Stimulated activated CD8-positive, alpha-beta memory T cell treated with anti-CD3 and anti-CD28 coated beads, Interleukin-7, amount 100 ng/mL, for 24 hours (primary cell): ENCODE data around the gene DEDD.

Source experiments
- DNase-seq: peaks from one replicate; pipeline ENCODE4 v3.0.0-alpha.2; 2020; ENCODE audit warnings: low read depth

DEDD gene

GRCh38 chr1:161091796-161092507 is 40.5 kb downstream of the DEDD start:
- DNase-seq = no peak

DNA sequence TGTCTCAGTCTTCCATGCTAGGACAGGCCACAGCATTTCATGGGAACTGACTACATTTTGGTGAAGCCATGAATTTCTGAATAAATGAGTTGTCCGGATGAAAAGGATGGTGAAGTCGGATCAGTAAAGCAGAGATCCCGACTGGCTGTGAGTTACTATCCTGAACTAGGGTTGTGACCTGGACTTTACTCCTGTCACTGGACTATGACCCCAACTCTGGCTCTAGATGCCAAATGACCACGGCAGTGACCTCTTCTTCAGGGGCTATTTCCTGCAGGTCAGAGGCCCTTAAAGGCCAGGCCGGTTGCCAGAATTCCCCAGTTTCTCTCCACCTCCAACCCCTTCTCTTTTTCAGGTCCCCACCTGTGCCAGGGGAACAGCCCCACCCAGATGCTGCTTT is 41.4 kb downstream of the DEDD start:
- DNase-seq = no peak

DNA sequence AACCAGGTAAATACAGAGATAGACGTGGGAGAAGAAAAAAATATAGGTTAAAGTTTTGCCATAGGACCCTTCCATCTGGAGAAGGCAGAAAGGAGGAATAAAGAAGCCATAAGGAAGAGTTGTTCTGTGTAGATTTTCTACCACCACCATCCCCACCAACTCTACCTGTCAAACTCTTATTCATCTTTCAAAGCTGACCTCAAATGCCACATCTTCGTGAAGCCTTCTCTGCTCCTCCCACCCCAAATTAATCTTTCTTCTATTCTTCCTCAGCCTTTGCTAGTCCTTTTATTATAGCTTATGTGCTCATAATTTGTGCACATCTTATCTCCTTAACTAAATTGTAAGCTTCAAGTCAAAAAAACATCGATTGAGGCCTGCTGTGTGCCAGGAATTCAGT is 41.9 kb downstream of the DEDD start:
- no peak for DNase-seq

GRCh38 chr1:161089938-161090337 is 42.5 kb downstream of the DEDD start:
- no peak for DNase-seq

GRCh38 chr1:161089251-161089924 is 43.1 kb downstream of the DEDD start, which contains the start of gene NECTIN4:
TSS of gene NECTIN4 (minus strand) at chr1:161089558. CDS start at chr1:161089296, 262 bp downstream.
- no peak for DNase-seq

GRCh38 chr1:161088587-161089110 is 43.8 kb downstream of the DEDD start:
- no peak for DNase-seq

- no peak for DNase-seq
Measured at GRCh38 chr1:161086457-161086856, 46.0 kb downstream of the DEDD start.

- DNase-seq = no peak
Measured at GRCh38 chr1:161085165-161085564, 47.3 kb downstream of the DEDD start.

- no peak for DNase-seq
Measured at GRCh38 chr1:161084597-161084988, 47.9 kb downstream of the DEDD start.

GRCh38 chr1:161083748-161084596 is 48.5 kb downstream of the DEDD start:
- no peak for DNase-seq

GRCh38 chr1:161082996-161083747 is 49.3 kb downstream of the DEDD start:
- DNase-seq = no peak

DNA sequence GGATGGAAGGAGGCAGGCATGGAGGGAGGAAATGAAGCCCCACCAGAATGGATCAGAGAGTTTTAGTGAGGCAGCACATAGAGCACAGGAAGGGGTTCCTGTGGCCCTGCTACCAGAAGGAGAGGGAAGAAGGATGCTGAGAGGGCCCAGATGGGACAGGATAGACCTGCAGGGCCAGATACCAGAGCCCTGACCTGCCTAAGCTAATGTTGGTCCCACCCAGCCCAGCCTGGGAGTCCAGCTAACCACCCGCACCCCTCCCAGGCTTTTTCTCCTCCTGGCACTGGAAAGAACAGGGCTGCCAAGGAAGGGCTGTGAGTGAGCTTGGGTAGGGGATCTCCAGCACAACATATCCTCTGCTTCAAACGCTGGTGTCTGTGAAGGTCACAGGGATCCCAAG is 50.0 kb downstream of the DEDD start:
- DNase-seq = no peak

DNA sequence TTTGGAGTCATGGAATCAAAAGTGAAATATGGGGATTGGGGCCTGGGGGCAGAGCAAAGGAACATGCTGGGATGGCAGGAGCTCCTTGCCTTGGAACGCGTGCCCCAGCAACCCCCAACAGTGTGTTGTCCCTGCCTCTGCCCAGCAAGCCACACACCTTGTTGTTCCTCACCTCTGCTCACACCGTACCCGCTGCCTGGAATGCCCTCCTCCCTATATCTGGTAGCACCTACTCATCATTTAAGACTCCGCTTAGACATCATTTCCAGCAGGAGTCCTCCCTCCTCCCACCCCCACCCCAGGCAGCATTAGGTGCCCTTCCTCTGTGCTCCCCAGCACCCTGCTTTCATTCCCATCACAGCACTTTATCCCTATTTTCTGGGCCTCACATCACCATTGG is 50.9 kb downstream of the DEDD start:
- DNase-seq = no peak

DNA sequence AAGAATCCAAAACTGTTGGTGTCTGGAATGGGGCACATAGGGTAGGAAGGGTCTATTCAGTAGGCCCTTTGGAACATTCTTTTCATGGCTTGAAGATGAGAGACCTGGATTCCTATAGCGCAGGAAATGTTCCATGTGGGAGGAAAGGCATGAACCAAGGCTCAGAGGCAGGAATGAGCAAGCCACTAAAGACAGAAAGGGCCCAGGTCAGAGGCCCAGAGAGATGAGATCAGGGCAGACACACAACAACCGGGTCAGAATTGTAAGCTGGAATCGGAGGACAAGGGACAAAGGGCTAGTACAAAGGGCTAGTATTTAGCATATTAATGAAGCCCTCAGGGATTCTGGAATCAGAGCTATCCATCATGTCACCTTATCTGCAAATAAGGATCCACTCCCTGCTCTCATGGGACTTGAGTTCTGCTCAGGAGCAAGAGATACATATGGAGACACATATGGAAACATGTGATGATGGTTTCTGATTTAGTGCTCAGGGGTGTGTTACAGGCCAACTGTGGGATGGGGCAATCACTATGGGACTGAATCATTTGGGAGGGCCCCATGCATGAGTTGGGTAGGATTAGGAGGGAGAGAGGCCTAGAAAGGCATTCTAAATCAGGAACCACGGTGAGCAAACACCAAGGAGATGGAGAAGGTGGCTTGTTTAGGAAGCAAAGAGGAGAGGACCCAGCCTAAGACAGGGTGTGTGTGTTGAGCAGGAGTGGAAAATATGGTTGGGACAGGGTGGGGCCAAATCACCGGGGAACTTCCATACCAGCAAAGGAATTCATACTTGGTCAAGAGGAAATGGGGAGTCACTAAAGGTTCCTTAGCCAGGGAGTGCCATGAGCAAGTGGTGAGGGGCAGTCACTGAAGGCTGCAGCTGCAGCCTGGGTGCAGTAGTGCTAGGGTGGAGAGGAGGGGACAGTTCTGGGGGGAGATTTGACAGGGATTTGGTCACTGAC is 51.7 kb downstream of the DEDD start:
- DNase-seq = no peak

DNA sequence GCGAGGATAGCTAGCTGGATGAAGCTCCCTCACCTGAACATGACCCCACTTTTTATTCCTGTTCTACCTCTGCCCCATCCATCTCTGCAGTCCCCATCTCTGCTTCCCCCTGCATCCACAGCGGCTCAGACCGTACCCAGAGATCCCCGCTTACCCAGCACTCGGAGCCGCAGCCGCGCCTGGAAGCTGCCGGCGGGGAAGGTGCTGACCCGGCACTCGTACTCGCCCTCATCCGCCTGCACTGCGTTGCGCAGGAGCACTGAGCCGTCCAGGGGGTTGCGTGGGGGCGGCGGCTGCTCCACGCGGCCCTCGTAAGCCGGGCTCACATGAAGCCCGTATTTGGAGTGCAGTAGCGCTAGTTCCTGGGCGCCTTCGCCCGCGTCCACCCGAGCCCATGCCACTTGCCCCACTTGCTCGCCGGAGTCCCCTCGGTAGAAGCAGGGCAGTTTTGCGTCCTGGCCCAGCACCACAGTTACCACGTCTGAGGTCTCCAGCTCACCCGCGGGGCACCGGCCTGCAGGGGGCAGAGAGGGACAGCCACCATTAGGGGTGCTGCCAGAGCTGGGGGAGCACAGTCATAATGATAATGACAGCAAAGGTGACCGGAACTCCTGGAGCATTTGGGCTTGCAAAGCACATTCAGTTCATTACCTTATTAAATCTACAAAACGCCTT is 52.9 kb downstream of the DEDD start:
- no peak for DNase-seq

DNA sequence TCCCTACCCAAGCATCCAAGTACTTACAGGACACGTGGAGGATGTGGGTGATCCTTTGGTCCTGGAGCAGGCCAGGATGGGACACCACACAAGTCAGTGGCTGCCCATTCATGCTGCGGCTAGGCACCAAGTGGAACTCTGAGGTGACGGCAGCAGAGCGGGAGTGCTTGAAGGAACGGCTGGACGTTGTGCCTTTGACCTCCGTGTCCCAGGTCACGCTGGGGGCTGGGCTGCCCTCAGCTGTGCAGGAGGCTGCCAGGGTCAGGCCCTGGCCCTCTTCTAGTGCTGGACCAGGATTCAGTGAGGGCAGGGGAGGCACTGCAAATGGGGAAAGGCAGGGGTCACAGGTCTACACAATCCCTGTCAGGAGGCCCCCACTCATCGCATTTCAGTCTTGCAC is 55.0 kb downstream of the DEDD start:
- DNase-seq = no peak

DNA sequence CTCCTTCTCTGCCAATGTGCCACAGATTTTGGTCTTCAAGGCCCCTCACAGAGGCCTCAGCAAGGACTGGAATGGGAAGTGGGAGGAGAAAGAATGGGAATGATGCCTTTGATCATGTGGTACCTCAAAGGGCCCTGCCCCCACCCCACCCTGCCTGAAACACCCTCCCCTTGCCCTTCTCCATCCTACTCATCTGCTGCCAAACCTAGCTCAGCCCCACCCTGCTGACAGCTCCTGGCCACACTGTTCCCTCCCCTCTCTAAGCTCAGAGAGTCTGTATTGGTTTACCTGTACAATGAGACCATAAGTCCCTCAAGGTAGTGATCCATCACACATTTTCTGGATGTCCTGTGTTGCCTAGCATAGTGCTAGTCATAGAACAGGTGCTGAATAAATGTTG is 56.1 kb downstream of the DEDD start:
- no peak for DNase-seq

DNA sequence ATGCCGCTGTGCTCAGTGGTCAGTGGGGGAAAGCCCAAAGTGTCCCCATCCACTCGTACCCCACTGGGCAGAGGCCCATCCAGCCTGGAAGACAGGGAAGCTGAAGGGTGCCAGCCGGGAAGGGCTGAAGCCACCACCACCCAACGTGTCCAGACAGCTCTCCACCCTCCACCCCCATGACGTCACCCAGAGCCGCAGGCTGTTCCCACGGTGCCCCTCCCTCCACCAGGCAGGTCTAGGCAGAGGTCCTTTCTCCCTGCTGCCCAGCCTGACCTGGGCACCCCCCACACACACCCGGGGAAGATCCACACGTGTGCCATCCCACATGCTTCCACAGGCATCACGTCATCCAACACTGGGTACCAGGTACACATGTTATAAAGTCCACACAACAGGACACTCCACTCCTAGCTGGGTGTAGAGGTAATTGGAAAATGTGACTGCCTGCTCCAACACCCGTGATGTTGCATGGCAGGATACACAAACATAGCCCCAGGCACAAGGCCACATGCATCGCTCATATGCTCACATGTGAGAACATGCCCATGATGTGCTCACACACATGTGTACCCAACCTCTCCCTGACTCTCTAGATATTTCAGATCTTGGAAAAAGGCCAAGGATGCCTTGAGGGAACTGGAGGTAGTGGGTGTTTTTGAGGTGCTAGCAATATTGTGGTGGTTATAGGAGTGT is 57.6 kb downstream of the DEDD start:
- DNase-seq = no peak

GRCh38 chr1:161073474-161074121 is 58.9 kb downstream of the DEDD start:
- no peak for DNase-seq
